22Rv1 (cell line): ENCODE measurements around the gene RNF166.

Experiments used
- H3K27ac ChIP-seq: fragments of 450-650 bp; 2 replicates; pipeline ENCODE4 v1.5.1; 2017
- ZFX ChIP-seq: fragments of 450-650 bp; IDR thresholded peaks from 2 replicates; pipeline ENCODE4 v1.6.1; 2017; ENCODE audit warnings: antibody characterized with exemption, borderline replicate concordance
- TF ChIP-seq, protein P1 (sequence below): fragments of 450-650 bp; IDR thresholded peaks from 2 replicates; pipeline ENCODE4 v1.5.1; 2017; ENCODE audit warnings: mild to moderate bottlenecking

Gene RNF166

DNA sequence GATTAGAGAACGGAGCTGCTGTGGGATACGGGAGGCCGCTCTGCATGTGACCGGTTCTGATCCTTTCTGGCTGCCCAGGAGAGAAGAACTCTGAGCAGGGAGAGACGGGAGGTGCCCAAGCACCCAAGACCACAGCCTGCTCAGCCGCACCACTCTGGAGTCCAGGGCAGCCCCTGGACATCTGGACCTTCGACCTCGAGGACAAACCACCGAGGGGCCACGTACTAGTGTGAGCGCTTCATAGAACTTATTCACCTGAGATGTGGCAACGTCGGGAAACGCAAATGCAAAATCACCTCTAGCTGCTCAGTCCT, 5.9 kb downstream of the RNF166 start:
- no peak for TF ChIP-seq ZFX
- TF ChIP-seq, protein P1, sequence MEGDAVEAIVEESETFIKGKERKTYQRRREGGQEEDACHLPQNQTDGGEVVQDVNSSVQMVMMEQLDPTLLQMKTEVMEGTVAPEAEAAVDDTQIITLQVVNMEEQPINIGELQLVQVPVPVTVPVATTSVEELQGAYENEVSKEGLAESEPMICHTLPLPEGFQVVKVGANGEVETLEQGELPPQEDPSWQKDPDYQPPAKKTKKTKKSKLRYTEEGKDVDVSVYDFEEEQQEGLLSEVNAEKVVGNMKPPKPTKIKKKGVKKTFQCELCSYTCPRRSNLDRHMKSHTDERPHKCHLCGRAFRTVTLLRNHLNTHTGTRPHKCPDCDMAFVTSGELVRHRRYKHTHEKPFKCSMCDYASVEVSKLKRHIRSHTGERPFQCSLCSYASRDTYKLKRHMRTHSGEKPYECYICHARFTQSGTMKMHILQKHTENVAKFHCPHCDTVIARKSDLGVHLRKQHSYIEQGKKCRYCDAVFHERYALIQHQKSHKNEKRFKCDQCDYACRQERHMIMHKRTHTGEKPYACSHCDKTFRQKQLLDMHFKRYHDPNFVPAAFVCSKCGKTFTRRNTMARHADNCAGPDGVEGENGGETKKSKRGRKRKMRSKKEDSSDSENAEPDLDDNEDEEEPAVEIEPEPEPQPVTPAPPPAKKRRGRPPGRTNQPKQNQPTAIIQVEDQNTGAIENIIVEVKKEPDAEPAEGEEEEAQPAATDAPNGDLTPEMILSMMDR: no peak
- H3K27ac ChIP-seq: no peak overlapping the region

GRCh38 chr16:88699180-88699579, 7.0 kb downstream of the RNF166 start:
- no peak overlapping the region for H3K27ac ChIP-seq
- TF ChIP-seq ZFX: no peak
- TF ChIP-seq, protein P1: no peak

DNA sequence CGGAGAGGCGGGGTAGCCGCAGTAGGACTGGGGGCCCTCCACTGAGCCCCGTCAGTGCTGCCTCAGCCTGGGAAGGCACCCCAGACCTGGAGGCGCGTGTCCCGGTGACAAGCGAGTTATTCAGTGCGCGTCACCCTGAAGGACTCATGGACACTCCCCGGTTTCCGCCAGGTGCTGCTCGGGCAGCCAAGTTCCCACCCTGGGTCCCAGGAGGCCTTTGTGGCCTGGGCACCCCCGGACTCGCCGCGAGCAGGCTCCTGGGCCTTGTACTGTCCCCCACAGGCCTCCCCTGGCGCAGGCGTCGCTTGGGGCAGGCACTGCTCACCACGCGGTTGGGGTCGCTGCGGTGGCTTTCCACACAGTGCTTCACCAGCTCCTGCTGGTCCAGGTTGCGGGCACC, 7.6 kb downstream of the RNF166 start:
- no peak for TF ChIP-seq ZFX
- TF ChIP-seq, protein P1: no peak
- no peak overlapping the region for H3K27ac ChIP-seq

- TF ChIP-seq ZFX: no peak
- TF ChIP-seq, protein P1: peak; percentile 44
- no peak overlapping the region for H3K27ac ChIP-seq
Observed at GRCh38 chr16:88697831-88698615, 8.2 kb downstream of the RNF166 start.

GRCh38 chr16:88697116-88697830, 8.9 kb downstream of the RNF166 start:
- H3K27ac ChIP-seq: no peak overlapping the region
- TF ChIP-seq, protein P1: no peak
- TF ChIP-seq ZFX: no peak

DNA sequence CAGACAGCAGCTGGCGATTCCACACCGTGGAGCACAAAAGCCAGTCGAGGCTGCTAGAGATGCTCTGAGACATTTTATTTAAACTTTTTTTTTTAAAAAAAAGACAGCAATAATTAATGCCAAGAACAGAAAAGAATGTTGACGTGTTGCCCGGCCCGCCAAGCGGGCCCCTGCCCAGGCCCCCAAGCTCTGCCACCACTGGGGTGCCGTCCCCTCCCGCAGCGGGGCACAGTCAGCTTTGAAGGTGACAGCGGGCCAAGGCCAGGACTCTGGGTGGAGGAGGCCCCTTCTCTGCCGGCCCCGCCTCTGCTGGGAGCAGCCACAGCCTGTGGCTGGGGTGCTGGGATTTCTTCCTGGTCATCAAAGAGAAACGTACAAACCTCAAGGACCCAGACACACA, 9.8 kb downstream of the RNF166 start:
- no peak for TF ChIP-seq ZFX
- TF ChIP-seq, protein P1: no peak

GRCh38 chr16:88695753-88696152, 10.5 kb downstream of the RNF166 start:
- no peak overlapping the region for H3K27ac ChIP-seq
- no peak for TF ChIP-seq ZFX
- TF ChIP-seq, protein P1: no peak

More for the DNA sequence above, 9.8 kb downstream of the RNF166 start:
- no peak overlapping the region for H3K27ac ChIP-seq
